HepG2 (cell line): ENCODE results near the gene MLLT10. TPM values are rescaled to one million over a fixed set of nuclear protein-coding genes. Genes with fewer than 3 reads are reported as not detected.

Experiments
- ARHGAP35 ChIP-seq: sonication (generic); formaldehyde crosslinking; IDR thresholded peaks from 2 replicates; pipeline ENCODE4 v1.9.0; 2022; ENCODE audit warnings: mild to moderate bottlenecking, inconsistent platforms, moderate library complexity, missing genetic modification reagents, borderline replicate concordance
- CSRNP1 ChIP-seq: sonication (generic); formaldehyde crosslinking; IDR thresholded peaks from 2 replicates; pipeline ENCODE4 v1.8.1; 2023; ENCODE audit warnings: mild to moderate bottlenecking, missing genetic modification reagents
- CSRNP2 ChIP-seq: sonication (generic); formaldehyde crosslinking; conservative IDR thresholded peaks from 2 replicates; pipeline ENCODE4 v1.8.0; 2022; ENCODE audit warnings: low read depth, missing genetic modification reagents
- DMAP1 ChIP-seq: IDR thresholded peaks from 2 replicates; pipeline ENCODE4 v1.6.1; 2016
- FOXP4 ChIP-seq: sonication (generic); formaldehyde crosslinking; IDR thresholded peaks from 2 replicates; pipeline ENCODE4 v1.4.0; 2020; ENCODE audit warnings: missing genetic modification reagents
- HMG20A ChIP-seq: IDR thresholded peaks from 2 replicates; pipeline ENCODE4 v1.6.1; 2016; ENCODE audit warnings: borderline replicate concordance
- HNRNPL ChIP-seq: fragments of 200-400 bp; formaldehyde crosslinking; IDR thresholded peaks from 2 replicates; pipeline ENCODE4 v1.6.1; 2017; ENCODE audit warnings: mild to moderate bottlenecking, low read depth, low read length
- KDM3A ChIP-seq: IDR thresholded peaks from 2 replicates; pipeline ENCODE4 v1.6.1; 2018; ENCODE audit warnings: low read depth, missing compliant biosample characterization
- KDM6A ChIP-seq: IDR thresholded peaks from 2 replicates; pipeline ENCODE4 v1.6.1; 2016; ENCODE audit warnings: low read depth
- KLF9 ChIP-seq: IDR thresholded peaks from 2 replicates; pipeline ENCODE4 v1.6.1; 2016; ENCODE audit warnings: low read depth
- NFIC ChIP-seq: IDR thresholded peaks from 2 replicates; pipeline ENCODE4 v1.6.1; 2012; ENCODE audit warnings: mild to moderate bottlenecking, low read length, inconsistent platforms
- REL ChIP-seq: sonication (generic); formaldehyde crosslinking; conservative IDR thresholded peaks from 2 replicates; pipeline ENCODE4 v1.8.0; 2022; ENCODE audit warnings: mild to moderate bottlenecking, missing genetic modification reagents, moderate library complexity
- SALL1 ChIP-seq: sonication (generic); formaldehyde crosslinking; IDR thresholded peaks from 2 replicates; pipeline ENCODE4 v1.8.0; 2022; ENCODE audit warnings: mild to moderate bottlenecking, missing genetic modification reagents
- SMAD3 ChIP-seq: sonication (generic); formaldehyde crosslinking; IDR thresholded peaks from 2 replicates; pipeline ENCODE4 v1.4.0; 2020; ENCODE audit warnings: missing genetic modification reagents
- SUZ12 ChIP-seq: fragments of 150-350 bp; IDR thresholded peaks from 2 replicates; pipeline ENCODE4 v1.6.1; 2014; ENCODE audit warnings: low read depth, low read length
- TBX3 ChIP-seq: fragments of 450-650 bp; IDR thresholded peaks from 2 replicates; pipeline ENCODE4 v1.6.1; 2017; ENCODE audit warnings: antibody characterized with exemption, mild to moderate bottlenecking, inconsistent platforms, borderline replicate concordance
- YY1 ChIP-seq: IDR thresholded peaks from 2 replicates; pipeline ENCODE4 v1.6.1; 2011; ENCODE audit warnings: low read length, low read depth, moderate library complexity, mild to moderate bottlenecking; ENCODE audit not compliant: insufficient read depth, insufficient replicate concordance
- ZBTB26 ChIP-seq: IDR thresholded peaks from 2 replicates; pipeline ENCODE4 v1.6.1; 2016; ENCODE audit warnings: missing compliant biosample characterization, missing genetic modification reagents, borderline replicate concordance
- ZBTB38 ChIP-seq: sonication (generic); formaldehyde crosslinking; IDR thresholded peaks from 2 replicates; pipeline ENCODE4 v1.5.1; 2020; ENCODE audit warnings: mild to moderate bottlenecking, missing genetic modification reagents
- ZNF260 ChIP-seq: sonication (generic); formaldehyde crosslinking; IDR thresholded peaks from 2 replicates; pipeline ENCODE4 v1.4.0; 2020; ENCODE audit warnings: missing genetic modification reagents, low read depth, mild to moderate bottlenecking, borderline replicate concordance
- ZNF552 ChIP-seq: sonication (generic); formaldehyde crosslinking; IDR thresholded peaks from 2 replicates; pipeline ENCODE4 v1.9.0; 2022; ENCODE audit warnings: missing genetic modification reagents, mild to moderate bottlenecking, borderline replicate concordance
- ZNF570 ChIP-seq: sonication (generic); formaldehyde crosslinking; IDR thresholded peaks from 2 replicates; pipeline ENCODE4 v1.4.0; 2020; ENCODE audit warnings: mild to moderate bottlenecking, missing genetic modification reagents, borderline replicate concordance
- polyA plus RNA-seq, 8 experiments: library from polyadenylated mRNA; depleted of rRNA in 3 of 8; stranded (reverse) in 7 of 8; unstranded in 1 of 8; fragments of >200 nt; fragmentation: Illumina TruSeq in 4 of 8; extraction: Trizol in 4 of 8; gene quantifications; 2 replicates each; pipeline versions ENCODE4 v1.2.1 to v1.2.3, GENCODE V29; 2011 to 2016; ENCODE audit warnings: low read depth in 4 of 8, missing spikeins in 1 of 8, mixed read lengths in 1 of 8; ENCODE audit not compliant: insufficient read depth in 1 of 8
- total RNA-seq, 5 experiments: library from RNA; depleted of rRNA; stranded (reverse); fragments of >200 nt; fragmentation: Illumina TruSeq; extraction: Trizol; gene quantifications; 2 replicates each; pipeline ENCODE4 v1.2.3, GENCODE V29; 2016; ENCODE audit warnings: low read depth in 1 of 5

MLLT10 gene
- total and polyA plus RNA-seq, 2 of the 13 experiments (the other 11 are each of a cell fraction or from before 2014, with no cell fraction given), result 51.3 to 84.1 TPM

GRCh38 chr10:21535494-21535965 is 1.5 kb downstream of the MLLT10 start (continued):
- TF ChIP-seq ZBTB38 (CRISPR knock-in tag) (no peak), ZBTB26 (CRISPR knock-in tag) (no peak), KDM6A (CRISPR knock-in tag) (no peak), FOXP4 (CRISPR knock-in tag) (no peak), NFIC (no peak), SUZ12 (no peak), YY1 (no peak), HNRNPL (no peak), DMAP1 (CRISPR knock-in tag) (0 out of 2 replicates have a peak, but pooled peaks have one; percentile 41), ARHGAP35 (CRISPR knock-in tag) (no peak), KDM3A (CRISPR knock-in tag) (no peak), SMAD3 (peak; percentile 9; the same call in 1 of the 2 replicates), ZNF570 (no peak), HMG20A (CRISPR knock-in tag) (no peak), TBX3 (no peak), CSRNP2 (CRISPR knock-in tag) (no peak), CSRNP1 (CRISPR knock-in tag) (no peak), KLF9 (CRISPR knock-in tag) (no peak), ZNF260 (CRISPR knock-in tag) (no peak), ZNF552 (CRISPR knock-in tag) (no peak), REL (no peak), SALL1 (no peak)
